GOT3 (cell line): ENCODE data around the gene GRAPL.
"Not testable (repeated sequence)": the region's sequence is repeated elsewhere in the genome, so short reads cannot be mapped to it uniquely, and the experiment has no call there.

ENCODE experiments used
- DNase-seq: peaks from one replicate; lab custom pipeline; 2025; ENCODE audit warnings: mixed read lengths; lab: John Stamatoyannopoulos, UW

The GRAPL gene

DNA sequence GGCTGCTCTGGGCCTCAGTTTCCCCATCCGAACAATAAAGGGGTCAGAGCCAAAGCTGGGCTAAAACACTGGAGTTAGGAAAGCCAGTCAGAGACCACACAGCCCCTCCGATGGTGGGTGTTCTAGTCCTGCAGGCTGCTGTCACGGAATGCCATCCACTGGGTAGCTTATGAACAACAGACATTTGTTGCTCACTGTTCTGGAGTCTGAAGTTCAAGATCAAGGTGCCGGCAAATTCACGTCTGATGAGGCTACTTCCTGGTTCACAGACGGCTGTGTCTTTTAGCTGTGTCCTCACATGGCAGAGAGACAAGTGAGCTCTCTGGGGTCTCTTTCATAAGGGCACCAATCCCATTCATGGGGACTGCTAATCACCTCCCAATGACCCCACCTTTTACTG lies 9.2 kb downstream of the GRAPL start:
- DNase-seq = not testable (repeated sequence)

DNA sequence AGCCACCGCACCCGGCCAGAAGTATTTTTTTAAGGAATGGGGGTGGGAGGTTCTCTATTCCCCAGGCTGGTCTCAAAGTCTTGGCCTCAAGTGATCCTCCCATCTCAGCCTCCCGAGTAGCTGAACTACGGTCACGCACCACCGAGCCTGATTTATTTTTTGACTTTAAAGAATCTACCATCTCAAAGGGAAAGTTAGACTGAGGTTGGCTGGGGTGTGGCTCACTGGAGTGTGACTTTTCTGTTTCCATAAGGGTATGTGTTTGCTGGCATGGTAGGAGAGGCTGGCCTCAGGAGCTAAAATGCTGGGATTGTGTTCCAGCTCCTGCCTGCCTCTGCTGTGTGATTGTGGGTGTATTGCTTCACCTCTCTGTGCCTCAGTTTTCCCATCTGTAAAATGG lies 10.6 kb downstream of the GRAPL start:
- DNase-seq = not testable (repeated sequence)

- not testable (repeated sequence) for DNase-seq
Measured at GRCh38 chr17:19141366-19142155, 14.2 kb downstream of the GRAPL start.

DNA sequence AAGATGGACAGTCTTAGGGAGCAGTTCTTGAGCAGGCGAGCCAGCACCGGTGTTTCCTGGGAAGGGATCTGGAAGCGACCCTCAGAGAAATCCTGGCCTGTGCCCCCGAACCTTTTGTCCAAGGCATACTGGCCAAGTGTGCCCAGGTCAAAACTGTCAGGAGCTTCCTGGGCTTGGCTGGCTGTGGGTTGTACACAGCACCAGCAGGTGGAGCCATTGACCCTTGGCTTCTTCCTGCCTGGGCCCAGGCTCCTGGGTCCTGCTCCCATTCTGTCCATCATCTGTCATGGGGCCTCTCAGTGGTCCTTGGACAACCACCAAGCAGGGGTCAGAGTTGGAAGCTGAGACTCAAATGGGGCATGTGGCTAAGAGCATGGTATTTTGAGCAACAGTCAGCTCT lies 15.0 kb downstream of the GRAPL start:
- DNase-seq = not testable (repeated sequence)

DNA sequence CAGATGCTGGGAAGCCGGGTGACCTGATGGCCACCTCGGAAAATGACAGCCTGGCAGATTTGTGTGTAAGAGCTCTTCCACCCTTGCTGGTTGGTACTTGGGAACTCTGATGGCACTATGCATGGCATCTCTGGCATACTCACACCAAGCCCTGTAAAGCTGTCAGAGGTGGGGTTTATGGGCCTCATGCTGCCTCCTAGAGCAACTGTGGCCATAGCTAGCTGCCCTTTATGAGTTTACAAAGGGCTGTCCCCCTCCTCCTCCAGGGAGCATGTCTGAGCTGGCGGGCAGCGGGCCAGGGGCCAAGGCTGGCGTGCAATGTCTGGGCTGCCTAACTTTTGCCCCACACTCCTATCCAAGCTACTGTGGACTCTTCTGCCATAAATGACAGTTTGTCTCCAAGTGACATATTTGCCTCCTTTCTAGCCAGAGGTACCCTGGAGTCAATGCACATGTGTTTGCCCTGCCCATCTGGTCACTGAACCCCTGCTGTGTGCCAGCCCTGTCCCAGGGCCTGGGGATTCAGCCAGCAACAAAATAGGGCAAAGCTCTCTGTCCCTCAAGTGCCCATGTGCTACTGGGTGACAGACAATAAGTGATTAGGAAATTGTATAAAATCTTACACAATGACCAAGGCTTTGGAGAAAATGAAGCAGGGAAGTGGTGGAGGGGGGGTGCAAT lies 15.8 kb downstream of the GRAPL start:
- not testable (repeated sequence) for DNase-seq

DNA sequence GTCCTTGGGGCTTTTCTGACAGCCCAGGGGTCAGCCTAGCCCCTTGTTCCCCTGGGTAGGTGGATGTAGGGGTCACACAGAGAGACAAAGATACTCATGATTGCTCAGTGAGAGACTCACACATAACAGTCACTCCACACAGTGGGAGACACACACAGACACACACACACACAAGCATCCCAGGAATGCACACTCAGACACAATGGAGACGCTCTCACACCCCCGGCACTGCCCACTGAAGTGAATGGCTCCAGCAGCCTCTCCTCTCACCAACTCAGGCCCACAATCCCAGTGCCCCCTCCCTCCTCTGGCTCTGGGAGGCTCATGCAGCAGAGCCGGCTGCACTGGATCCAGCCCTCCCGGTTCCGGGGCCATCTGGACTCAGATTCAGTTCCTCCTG lies 17.0 kb downstream of the GRAPL start:
- not testable (repeated sequence) for DNase-seq

DNA sequence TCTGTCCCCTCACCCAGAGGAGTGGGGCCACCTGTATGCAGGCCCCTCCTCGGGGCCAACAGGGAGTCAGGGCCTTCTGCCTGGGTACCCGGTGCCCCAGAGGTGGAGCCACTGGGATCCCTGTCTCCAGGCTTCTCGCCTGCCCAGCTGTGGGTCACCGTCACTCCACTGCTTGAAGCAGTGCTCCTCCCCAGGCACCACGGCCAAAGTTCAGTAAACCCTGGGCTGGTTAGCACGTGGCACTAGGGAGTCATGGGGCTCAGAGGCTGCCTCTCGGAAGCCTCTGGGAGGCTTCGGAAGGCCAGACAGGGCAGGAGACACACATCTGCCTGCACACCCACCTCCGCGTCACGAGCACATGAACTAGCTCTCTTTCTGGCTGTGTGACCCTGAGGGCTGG lies 18.1 kb downstream of the GRAPL start:
- not testable (repeated sequence) for DNase-seq

DNA sequence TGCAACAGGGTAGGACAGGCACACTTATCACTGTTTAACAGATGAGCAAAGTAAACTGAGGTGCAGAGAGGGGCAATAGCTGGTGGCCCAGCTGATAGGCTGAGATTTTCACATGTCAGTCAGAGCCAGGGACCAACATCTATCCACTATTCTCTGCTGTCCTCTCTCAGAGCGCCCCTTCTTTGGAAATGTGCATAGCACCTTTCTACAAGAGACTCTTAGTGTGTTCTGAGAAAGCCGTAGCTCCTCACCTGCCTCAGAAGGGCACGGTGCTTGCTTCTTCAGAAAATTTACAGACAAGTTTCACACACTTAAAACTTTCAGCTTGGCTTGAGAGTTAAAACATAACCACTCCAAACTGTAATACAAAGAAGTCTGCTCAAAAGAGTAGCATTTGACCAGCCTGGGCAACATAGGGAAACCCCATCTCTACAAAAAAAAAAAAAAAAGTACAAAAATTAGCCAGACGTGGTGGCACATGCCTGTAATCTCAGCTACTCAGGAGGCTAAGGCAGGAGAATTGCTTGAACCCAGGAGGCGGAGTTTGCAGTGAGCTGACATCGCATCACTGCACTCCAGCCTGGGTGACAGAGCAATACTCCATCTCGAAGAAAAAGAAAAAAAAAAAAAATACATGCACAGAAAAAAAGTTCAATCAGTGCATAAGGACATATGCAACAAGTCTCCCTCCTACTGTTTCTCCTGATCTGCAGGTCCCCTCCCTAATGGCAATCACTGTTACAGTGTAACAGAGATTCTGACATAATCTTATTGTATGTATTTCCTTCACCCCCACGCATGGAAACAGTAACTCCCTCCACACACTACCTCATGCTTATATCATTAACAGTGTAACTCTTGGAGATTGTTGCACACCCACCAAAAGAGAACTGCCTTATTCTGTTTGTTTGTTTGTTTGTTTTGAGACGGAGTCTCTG lies 23.6 kb downstream of the GRAPL start:
- not testable (repeated sequence) for DNase-seq

GRCh38 chr17:19157628-19158027 lies 30.2 kb downstream of the GRAPL start:
- not testable (repeated sequence) for DNase-seq

DNA sequence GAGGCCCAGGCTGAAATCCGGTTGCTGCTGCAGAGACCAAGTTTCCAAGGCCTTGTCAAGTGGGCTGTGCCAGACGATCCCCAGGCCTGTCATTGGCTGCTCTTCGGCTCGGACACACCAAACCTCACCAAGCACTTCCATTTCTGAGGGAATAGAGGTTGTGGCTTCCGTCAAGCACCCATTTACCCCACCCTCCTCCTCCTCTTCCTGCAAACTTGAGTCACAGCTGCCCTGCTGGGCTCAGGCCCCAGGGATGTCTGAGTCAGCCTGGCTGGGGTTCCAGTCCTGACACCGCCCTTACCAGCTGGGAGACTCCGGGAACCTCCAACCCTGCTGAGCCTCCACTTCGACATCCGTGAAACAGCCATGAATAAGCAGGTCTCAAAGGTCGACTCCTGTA lies 31.1 kb downstream of the GRAPL start:
- DNase-seq = not testable (repeated sequence)

DNA sequence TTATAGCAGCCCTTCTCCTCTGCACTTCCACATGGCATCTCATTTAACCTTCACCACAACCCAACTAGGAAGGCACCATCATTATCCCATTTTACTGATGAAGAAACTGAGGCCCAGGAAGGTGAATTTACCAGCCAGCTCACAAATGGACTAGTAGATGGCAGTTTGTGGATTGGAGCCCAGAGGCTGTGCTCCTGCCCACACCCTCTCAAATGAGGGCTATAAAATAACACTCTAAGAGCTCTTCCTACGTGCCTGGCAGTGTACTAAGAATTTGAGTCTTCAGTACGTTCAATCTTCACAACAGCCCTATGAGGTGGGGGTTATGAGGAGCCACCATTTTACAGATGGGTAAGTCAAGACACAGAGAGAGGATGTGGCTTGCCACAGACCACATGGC lies 31.5 kb downstream of the GRAPL start:
- not testable (repeated sequence) for DNase-seq

GRCh38 chr17:19161308-19162107 lies 34.1 kb downstream of the GRAPL start:
- DNase-seq = not testable (repeated sequence)

DNA sequence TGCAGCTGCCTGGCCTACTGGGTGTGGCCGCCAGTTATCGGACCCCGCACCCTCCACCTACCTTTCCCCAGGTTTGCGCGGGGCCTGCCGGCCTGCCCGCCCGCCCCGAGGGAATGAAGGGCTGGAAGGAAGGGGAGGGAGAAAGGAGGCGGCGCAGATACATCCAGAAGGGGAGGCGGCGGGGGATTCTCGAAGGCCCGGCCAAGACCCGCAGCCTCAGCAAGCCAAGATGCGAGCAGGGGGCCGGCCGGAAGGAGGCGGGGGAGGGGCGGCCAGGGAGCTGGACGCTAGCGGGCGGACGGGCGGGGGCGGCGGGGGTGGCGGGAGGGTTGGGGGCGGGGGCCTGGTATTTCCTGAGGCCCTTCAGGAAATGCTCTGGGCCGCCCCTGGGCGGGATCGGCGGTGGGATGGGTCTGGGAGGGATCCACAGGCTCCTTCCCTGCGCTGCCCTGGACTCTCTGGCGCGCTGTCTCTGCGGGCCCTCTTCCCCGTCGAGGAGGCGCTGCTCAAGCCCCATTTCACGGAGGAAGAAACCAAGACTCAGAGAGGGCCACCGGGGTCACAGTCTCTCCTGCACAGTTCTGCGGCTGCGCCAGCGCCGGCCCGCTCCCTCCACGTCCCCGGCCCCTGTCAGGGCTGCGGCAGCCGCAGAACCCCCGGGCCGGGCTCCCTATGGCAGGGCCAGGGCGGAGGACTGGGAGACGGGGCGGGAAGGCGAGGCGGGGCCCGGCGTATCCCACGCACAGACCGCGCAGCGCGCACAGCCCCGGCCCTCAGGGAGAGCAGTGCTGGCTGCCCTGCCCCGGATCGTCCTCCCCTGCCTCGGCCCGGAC lies 35.2 kb downstream of the GRAPL start:
- not testable (repeated sequence) for DNase-seq

DNA sequence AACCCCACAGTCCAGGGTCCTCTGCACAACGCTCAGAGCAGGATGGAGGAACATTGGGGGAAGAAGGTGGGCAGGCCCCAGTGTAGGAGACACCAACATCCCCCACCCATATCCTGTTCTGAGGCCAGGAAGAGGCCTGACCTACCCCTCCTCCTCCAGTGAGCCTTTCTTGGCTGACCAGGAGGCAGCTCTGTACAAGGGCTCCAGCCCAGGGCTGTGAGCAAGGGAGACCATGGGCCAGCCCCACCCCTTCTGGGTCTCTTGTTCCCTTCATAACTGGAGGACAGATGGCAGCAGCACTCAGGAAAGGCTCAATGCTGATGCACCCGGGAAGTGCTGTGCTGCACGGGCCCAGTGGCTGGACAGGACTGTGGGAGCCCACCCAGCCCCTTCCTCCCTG lies 47.0 kb downstream of the GRAPL start:
- DNase-seq = not testable (repeated sequence)

DNA sequence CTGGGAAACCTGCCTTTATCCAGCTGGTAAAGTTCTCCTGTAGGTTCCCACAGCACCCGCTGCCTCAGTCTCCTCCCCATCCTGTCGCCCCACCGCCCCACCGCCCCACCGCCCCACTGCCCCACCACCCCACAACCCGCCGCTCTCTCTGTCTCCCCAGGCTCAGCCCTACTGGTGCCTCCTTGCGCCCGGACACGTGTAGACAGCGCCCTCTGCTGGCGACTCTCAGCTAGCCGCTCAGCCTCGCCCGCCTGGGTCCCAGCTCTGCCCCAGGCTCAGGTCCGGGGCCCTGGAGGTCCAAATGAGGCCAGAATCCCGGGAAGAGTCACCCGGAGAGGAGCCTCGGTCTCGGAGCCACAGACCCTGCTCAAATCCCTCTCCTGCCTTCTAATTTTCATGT lies 48.0 kb downstream of the GRAPL start:
- DNase-seq = not testable (repeated sequence)

DNA sequence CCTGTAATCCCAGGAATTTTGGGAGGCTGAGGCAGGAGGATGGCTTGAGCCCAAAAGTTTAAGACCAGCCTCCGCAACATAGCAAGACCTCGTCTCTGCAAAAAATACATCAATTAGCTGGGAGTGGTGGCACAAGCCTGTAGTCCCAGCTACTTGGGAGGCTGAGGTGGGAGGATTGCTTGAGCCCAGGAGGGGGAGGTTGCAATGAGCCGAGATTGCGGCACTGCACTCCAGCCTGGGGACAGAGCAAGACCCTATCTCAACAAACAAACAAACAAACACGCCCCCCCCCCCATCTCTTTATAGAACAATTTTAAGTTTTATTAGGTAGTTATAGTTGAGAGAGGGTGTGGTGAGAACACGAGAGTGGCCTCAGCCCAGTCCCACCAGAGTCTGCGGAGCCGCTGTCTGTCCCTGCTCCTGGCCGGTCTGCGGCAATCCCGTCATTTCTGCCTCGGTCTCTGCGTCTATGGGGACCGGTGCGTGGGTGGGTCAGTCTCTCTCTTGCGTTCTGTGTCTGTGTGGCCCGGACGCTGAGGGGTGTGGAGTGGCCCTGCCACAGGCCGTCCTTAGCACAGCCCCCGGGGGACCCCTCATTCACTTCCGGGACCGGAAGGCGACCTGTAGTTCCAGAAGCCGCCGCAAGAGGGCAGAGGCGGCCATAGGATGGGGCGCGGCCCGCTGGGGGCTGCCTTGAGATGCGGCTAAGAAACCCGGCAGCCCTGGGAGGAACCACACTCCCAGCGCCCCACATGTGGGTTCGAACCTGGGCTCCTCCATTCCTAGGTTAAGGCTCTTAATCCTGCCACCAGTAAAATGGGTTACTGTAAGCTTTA lies 53.9 kb downstream of the GRAPL start:
- DNase-seq = not testable (repeated sequence)

DNA sequence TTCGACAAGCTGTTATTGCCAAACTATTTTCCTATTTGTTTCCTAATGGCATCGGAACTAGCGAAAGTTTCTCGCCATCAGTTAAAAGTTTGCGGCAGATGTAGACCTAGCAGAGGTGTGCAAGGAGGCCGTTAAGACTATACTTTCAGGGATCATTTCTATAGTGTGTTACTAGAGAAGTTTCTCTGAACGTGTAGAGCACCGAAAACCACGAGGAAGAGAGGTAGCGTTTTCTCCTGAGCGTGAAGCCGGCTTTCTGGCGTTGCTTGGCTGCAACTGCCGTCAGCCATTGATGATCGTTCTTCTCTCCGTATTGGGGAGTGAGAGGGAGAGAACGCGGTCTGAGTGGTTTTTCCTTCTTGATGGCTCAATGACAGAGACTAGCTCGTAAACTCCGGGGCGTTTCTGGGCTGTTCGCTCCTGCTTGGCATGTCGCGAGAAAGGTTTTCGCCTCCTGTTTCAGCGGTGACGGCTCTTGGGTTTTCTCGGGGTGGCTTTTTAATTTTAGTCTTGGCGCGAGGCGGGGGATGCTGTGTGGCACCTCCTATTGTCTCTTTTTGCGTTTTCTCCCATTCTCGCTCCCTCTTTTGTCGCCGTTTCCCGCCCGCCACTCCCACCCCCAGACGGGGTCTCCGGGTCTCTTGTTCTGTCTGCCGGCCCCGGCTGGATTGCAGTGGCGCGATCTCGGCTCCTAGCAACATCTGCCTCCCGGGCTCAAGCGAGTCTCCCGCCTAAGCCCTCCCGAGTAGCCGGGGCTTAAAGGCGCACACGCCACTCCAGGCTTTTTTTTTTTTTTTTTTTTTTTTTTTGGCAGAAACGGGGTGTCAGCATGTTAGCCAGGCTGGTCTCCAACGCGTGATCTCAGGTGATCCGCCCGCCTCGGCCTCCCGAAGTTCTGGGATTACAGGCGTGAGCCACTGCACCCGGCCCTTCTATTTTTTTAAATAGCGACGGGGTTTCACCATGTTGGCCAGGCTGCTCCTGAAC lies 60.8 kb downstream of the GRAPL start:
- DNase-seq = not testable (repeated sequence)
